PC-3 (cell line): ENCODE measurements around the gene RTN3.

Experiments used
- CTCF ChIP-seq: fragments of 300-600 bp; sonication (generic); conservative IDR thresholded peaks from 2 replicates; pipeline ENCODE4 v1.5.1; 2017; ENCODE audit warnings: antibody characterized with exemption, low read depth, mild to moderate bottlenecking, low read length
- EZH2phosphoT487 ChIP-seq: fragments of 300-600 bp; sonication (generic); IDR thresholded peaks from 2 replicates; pipeline ENCODE4 v1.6.1; 2018; ENCODE audit warnings: mild to moderate bottlenecking, antibody characterized with exemption, low read length, borderline replicate concordance

GRCh38 chr11:63763496-63764339, 82.4 kb downstream of the RTN3 start:
- TF ChIP-seq CTCF (no peak), EZH2phosphoT487 (no peak)
